WTC11 (cell line): ENCODE measurements around the gene EEF2K. TPM values are rescaled to one million over a fixed set of nuclear protein-coding genes. Genes with fewer than 3 reads are reported as not detected.

Source experiments
- ATAC-seq: fragments of 200-7000 bp; cut with Tn5 transposase; 2 replicates; pipeline ENCODE4 v1.10.0; 2021; ENCODE audit warnings: mild to moderate bottlenecking, moderate library complexity
- CTCF ChIA-PET: fragments of 300-600 bp; sonication (Branson Sonifier 250); formaldehyde crosslinking; loops from one replicate; lab custom pipeline; 2021; ENCODE audit warnings: antibody characterized with exemption; lab: Charles Lee
- POLR2A ChIA-PET: fragments of 350-600 bp; sonication (Branson Sonifier 250); formaldehyde crosslinking; loops from one replicate; lab custom pipeline; 2021; ENCODE audit warnings: antibody characterized with exemption; lab: Charles Lee
- DNase-seq: peaks from one replicate; pipeline ENCODE4 v3.0.0; 2021; ENCODE audit warnings: low spot score
- H3K27ac Mint-ChIP-seq: 2 replicates; pipeline ENCODE4 v1.8.0; 2021; ENCODE audit warnings: mixed read lengths
- H3K27me3 Mint-ChIP-seq: 2 replicates; pipeline ENCODE4 v1.8.0; 2021; ENCODE audit warnings: low read depth, mild to moderate bottlenecking, moderate library complexity, mixed read lengths
- H3K36me3 Mint-ChIP-seq: 2 replicates; pipeline ENCODE4 v1.8.0; 2021; ENCODE audit warnings: mixed read lengths
- H3K4me1 Mint-ChIP-seq: 2 replicates; pipeline ENCODE4 v1.8.0; 2022; ENCODE audit warnings: mixed read lengths
- H3K4me3 Mint-ChIP-seq: 2 replicates; pipeline ENCODE4 v1.8.0; 2021; ENCODE audit warnings: mild to moderate bottlenecking, moderate library complexity, mixed read lengths
- H3K9me3 Mint-ChIP-seq: 2 replicates; pipeline ENCODE4 v1.8.0; 2021; ENCODE audit warnings: mixed read lengths
- CBFB ChIP-seq: sonication (generic); formaldehyde crosslinking; IDR thresholded peaks from 2 replicates; pipeline ENCODE4 v1.8.1; 2022; ENCODE audit warnings: mild to moderate bottlenecking, low read depth, missing genetic modification reagents
- CDX4 ChIP-seq: fragments of 250-450 bp; sonication (Bioruptor Pico); IDR thresholded peaks from 2 replicates; pipeline ENCODE4 v1.9.0; 2021; ENCODE audit warnings: moderate library complexity, mild to moderate bottlenecking, inconsistent platforms, borderline replicate concordance
- ELF4 ChIP-seq: sonication (generic); formaldehyde crosslinking; IDR thresholded peaks from 2 replicates; pipeline ENCODE4 v1.8.1; 2022; ENCODE audit warnings: low read depth, mild to moderate bottlenecking, moderate library complexity, missing genetic modification reagents
- EMX1 ChIP-seq: fragments of 250-450 bp; sonication (Bioruptor Pico); IDR thresholded peaks from 2 replicates; pipeline ENCODE4 v1.8.0; 2021; ENCODE audit warnings: mild to moderate bottlenecking
- ERG ChIP-seq: fragments of 250-450 bp; sonication (Bioruptor Pico); IDR thresholded peaks from 2 replicates; pipeline ENCODE4 v1.8.0; 2021; ENCODE audit warnings: mild to moderate bottlenecking
- ETV6 ChIP-seq: sonication (generic); formaldehyde crosslinking; IDR thresholded peaks from 2 replicates; pipeline ENCODE4 v1.8.1; 2022; ENCODE audit warnings: mild to moderate bottlenecking, missing genetic modification reagents
- FOXJ3 ChIP-seq: sonication (generic); formaldehyde crosslinking; IDR thresholded peaks from 2 replicates; pipeline ENCODE4 v1.9.0; 2021; ENCODE audit warnings: missing genetic modification reagents, mild to moderate bottlenecking, borderline replicate concordance
- FOXP4 ChIP-seq: sonication (generic); formaldehyde crosslinking; IDR thresholded peaks from 2 replicates; pipeline ENCODE4 v1.8.0; 2022; ENCODE audit warnings: mild to moderate bottlenecking, missing genetic modification reagents
- GRHL2 ChIP-seq: fragments of 250-450 bp; sonication (Bioruptor Pico); IDR thresholded peaks from 2 replicates; pipeline ENCODE4 v1.8.0; 2022; ENCODE audit warnings: mild to moderate bottlenecking, moderate library complexity; ENCODE audit not compliant: insufficient replicate concordance, severe bottlenecking
- HMGA2 ChIP-seq: fragments of 250-450 bp; sonication (Bioruptor Pico); IDR thresholded peaks from 2 replicates; pipeline ENCODE4 v1.4.0; 2021; ENCODE audit warnings: mild to moderate bottlenecking, moderate library complexity
- MAX ChIP-seq: sonication (generic); formaldehyde crosslinking; IDR thresholded peaks from 2 replicates; pipeline ENCODE4 v1.8.0; 2022; ENCODE audit warnings: mild to moderate bottlenecking, missing genetic modification reagents
- OVOL2 ChIP-seq: fragments of 250-450 bp; sonication (Bioruptor Pico); IDR thresholded peaks from 2 replicates; pipeline ENCODE4 v1.9.0; 2021; ENCODE audit warnings: mild to moderate bottlenecking, borderline replicate concordance
- PRRX2 ChIP-seq: fragments of 250-450 bp; sonication (Bioruptor Pico); IDR thresholded peaks from 2 replicates; pipeline ENCODE4 v1.8.0; 2021; ENCODE audit warnings: mild to moderate bottlenecking
- SMAD3 ChIP-seq: sonication (generic); formaldehyde crosslinking; IDR thresholded peaks from 2 replicates; pipeline ENCODE4 v1.8.0; 2022; ENCODE audit warnings: missing genetic modification reagents, mild to moderate bottlenecking, borderline replicate concordance
- TEAD4 ChIP-seq: sonication (generic); formaldehyde crosslinking; IDR thresholded peaks from 2 replicates; pipeline ENCODE4 v1.8.0; 2022; ENCODE audit warnings: mild to moderate bottlenecking, missing genetic modification reagents
- TP53 ChIP-seq: sonication (generic); formaldehyde crosslinking; IDR thresholded peaks from 2 replicates; pipeline ENCODE4 v1.8.1; 2023; ENCODE audit warnings: mild to moderate bottlenecking, missing genetic modification reagents
- USF1 ChIP-seq: sonication (generic); formaldehyde crosslinking; IDR thresholded peaks from 2 replicates; pipeline ENCODE4 v1.8.0; 2022; ENCODE audit warnings: mild to moderate bottlenecking, missing genetic modification reagents
- USF2 ChIP-seq: sonication (generic); formaldehyde crosslinking; IDR thresholded peaks from 2 replicates; pipeline ENCODE4 v1.8.1; 2023; ENCODE audit warnings: mild to moderate bottlenecking, missing genetic modification reagents, moderate library complexity
- ZNF121 ChIP-seq: sonication (generic); formaldehyde crosslinking; IDR thresholded peaks from 2 replicates; pipeline ENCODE4 v1.8.0; 2023; ENCODE audit warnings: missing genetic modification reagents
- ZNF219 ChIP-seq: sonication (generic); formaldehyde crosslinking; IDR thresholded peaks from 2 replicates; pipeline ENCODE4 v1.8.0; 2023; ENCODE audit warnings: missing genetic modification reagents, mild to moderate bottlenecking, borderline replicate concordance
- ZNF263 ChIP-seq: sonication (generic); formaldehyde crosslinking; IDR thresholded peaks from 2 replicates; pipeline ENCODE4 v1.8.1; 2022; ENCODE audit warnings: low read depth, mild to moderate bottlenecking, moderate library complexity, missing genetic modification reagents
- ZNF281 ChIP-seq: sonication (generic); formaldehyde crosslinking; IDR thresholded peaks from 2 replicates; pipeline ENCODE4 v1.8.0; 2023; ENCODE audit warnings: mild to moderate bottlenecking, missing genetic modification reagents
- ZNF396 ChIP-seq: fragments of 250-450 bp; sonication (Bioruptor Pico); IDR thresholded peaks from 2 replicates; pipeline ENCODE4 v1.8.0; 2021; ENCODE audit warnings: mild to moderate bottlenecking, moderate library complexity, borderline replicate concordance
- ZNF416 ChIP-seq: fragments of 250-450 bp; sonication (Bioruptor Pico); IDR thresholded peaks from 2 replicates; pipeline ENCODE4 v1.9.0; 2021; ENCODE audit warnings: mild to moderate bottlenecking, inconsistent platforms
- ZNF425 ChIP-seq: fragments of 250-450 bp; sonication (Bioruptor Pico); conservative IDR thresholded peaks from 2 replicates; pipeline ENCODE4 v1.9.0; 2021; ENCODE audit warnings: mild to moderate bottlenecking
- total RNA-seq: library from RNA; stranded (reverse); gene quantifications from 3 replicates; pipeline ENCODE4 v1.2.3, GENCODE V29; 2021

The EEF2K gene
- total RNA-seq, 1 experiment from 2014 or later = 26.7 TPM

GRCh38 chr16:22163806-22164205, 42.3 kb upstream of the EEF2K start:
- peaks cover 13% of the 10 kb centered on the region for H3K9me3 Mint-ChIP-seq
- no peaks in the 10 kb centered on the region for H3K4me1 Mint-ChIP-seq
- no peak overlapping the region for H3K4me3 Mint-ChIP-seq
- ATAC-seq (no peak), DNase-seq (no peak)
- peaks cover 51% of the 10 kb centered on the region for H3K27me3 Mint-ChIP-seq
- ChIA-PET POLR2A (no interaction called here), CTCF (interaction anchor here (0.8 kb wide), 1 partner anchor 22 kb away, joined by 4 read pairs; no protein-coding TSS in a partner anchor)
- no peak overlapping the region for H3K27ac Mint-ChIP-seq
- H3K36me3 Mint-ChIP-seq = peaks cover 7% of the 10 kb centered on the region
- no peak for TF ChIP-seq SMAD3 (CRISPR knock-in tag)
- TF ChIP-seq CDX4 (CRISPR knock-in tag) = no peak
- TF ChIP-seq ZNF425 (CRISPR knock-in tag) = no peak
- no peak for TF ChIP-seq EMX1 (CRISPR knock-in tag)
- no peak for TF ChIP-seq ZNF281 (CRISPR knock-in tag)
- TF ChIP-seq ELF4 (CRISPR knock-in tag) = no peak
- TF ChIP-seq MAX (CRISPR knock-in tag) = no peak
- no peak for TF ChIP-seq ETV6 (CRISPR knock-in tag)
- TF ChIP-seq USF2 (CRISPR knock-in tag) = no peak
- TF ChIP-seq USF1 (CRISPR knock-in tag) = no peak
- TF ChIP-seq ZNF416 (CRISPR knock-in tag) = no peak
- no peak for TF ChIP-seq ERG (CRISPR knock-in tag)
- TF ChIP-seq CBFB (CRISPR knock-in tag) = no peak
- TF ChIP-seq TEAD4 = no peak
- no peak for TF ChIP-seq OVOL2
- TF ChIP-seq ZNF121 (CRISPR knock-in tag) = no peak
- no peak for TF ChIP-seq ZNF263

GRCh38 chr16:22164482-22164881, 41.6 kb upstream of the EEF2K start:
- ATAC-seq (no peak), DNase-seq (no peak)
- no peaks in the 10 kb centered on the region for H3K4me1 Mint-ChIP-seq
- H3K9me3 Mint-ChIP-seq = peaks cover 13% of the 10 kb centered on the region
- ChIA-PET POLR2A (no interaction called here), CTCF (interaction anchor here (0.8 kb wide), 1 partner anchor 23 kb away, joined by 4 read pairs; no protein-coding TSS in a partner anchor)
- peaks cover 50% of the 10 kb centered on the region for H3K27me3 Mint-ChIP-seq
- H3K27ac Mint-ChIP-seq = no peak overlapping the region
- H3K4me3 Mint-ChIP-seq = no peak overlapping the region
- H3K36me3 Mint-ChIP-seq = peaks cover 7% of the 10 kb centered on the region
- TF ChIP-seq ZNF396 (CRISPR knock-in tag) (no peak), ELF4 (CRISPR knock-in tag) (no peak), GRHL2 (CRISPR knock-in tag) (no peak), ZNF219 (CRISPR knock-in tag) (no peak), FOXJ3 (no peak), PRRX2 (CRISPR knock-in tag) (no peak), HMGA2 (no peak), FOXP4 (CRISPR knock-in tag) (no peak), TP53 (CRISPR knock-in tag) (no peak)
